Retinal pigment epithelial cell (primary cell): Measurements from ENCODE around the gene C1QC.
"Not testable (repeated sequence)": the region's sequence is repeated elsewhere in the genome, so short reads cannot be mapped to it uniquely, and the experiment has no call there.

Experiments used
- DNase-seq: peaks from one replicate; pipeline ENCODE4 v3.0.0-alpha.2; 2010; ENCODE audit warnings: low read depth
- H3K4me3 ChIP-seq: 2 replicates; pipeline ENCODE4 v1.5.1; 2011; ENCODE audit warnings: mild to moderate bottlenecking, low read length, control low read depth, moderate library complexity
- CTCF ChIP-seq: conservative IDR thresholded peaks from 2 replicates; pipeline ENCODE4 v1.5.1; 2011; ENCODE audit warnings: low read depth, low read length, control low read depth, inconsistent platforms

C1QC gene

GRCh38 chr1:22670352-22670975 is 27.0 kb downstream of the C1QC start:
- no peak overlapping the region for H3K4me3 ChIP-seq
- DNase-seq = no peak
- TF ChIP-seq CTCF = no peak

- no peak overlapping the region for H3K4me3 ChIP-seq
- no peak for TF ChIP-seq CTCF
- no peak for DNase-seq
These were observed 28.6 kb downstream of the C1QC start for GRCh38 chr1:22671999-22672398.

GRCh38 chr1:22673486-22674409 is 30.3 kb downstream of the C1QC start:
- peak; percentile 18 for DNase-seq
- H3K4me3 ChIP-seq = no peak overlapping the region
- peak; percentile 88 for TF ChIP-seq CTCF

- no peak for DNase-seq
- no peak overlapping the region for H3K4me3 ChIP-seq
- TF ChIP-seq CTCF = no peak
These were observed 30.9 kb downstream of the C1QC start for GRCh38 chr1:22674410-22674749.

GRCh38 chr1:22676151-22676550 is 32.7 kb downstream of the C1QC start:
- not testable (repeated sequence) for DNase-seq, H3K4me3 ChIP-seq

GRCh38 chr1:22676916-22677583 is 33.6 kb downstream of the C1QC start:
- no peak for TF ChIP-seq CTCF
- H3K4me3 ChIP-seq = no peak overlapping the region
- peak; percentile 27 for DNase-seq
